Upper lobe of right lung (tissue), 1 donor: Measurements from ENCODE around the gene LY6G6D. TPM values are rescaled to one million over a fixed set of nuclear protein-coding genes. Genes with fewer than 3 reads are reported as not detected.

Experiments
- ATAC-seq: fragments of 200-7000 bp; cut with Tn5 transposase; one replicate; pipeline ENCODE4 v1.9.1; 2020; ENCODE audit warnings: mild to moderate bottlenecking, moderate library complexity
- DNase-seq: peaks from one replicate; pipeline ENCODE4 v3.0.0-alpha.2; 2020
- H3K27ac ChIP-seq: fragments of 200-600 bp; one replicate; pipeline ENCODE4 v1.8.0; 2022
- H3K27me3 ChIP-seq: fragments of 200-600 bp; one replicate; pipeline ENCODE4 v1.8.0; 2022; ENCODE audit warnings: mild to moderate bottlenecking
- H3K36me3 ChIP-seq: fragments of 200-600 bp; one replicate; pipeline ENCODE4 v1.8.0; 2022
- H3K4me1 ChIP-seq: fragments of 200-600 bp; one replicate; pipeline ENCODE4 v1.8.0; 2022
- H3K4me3 ChIP-seq: fragments of 200-600 bp; one replicate; pipeline ENCODE4 v1.8.0; 2022; ENCODE audit warnings: mild to moderate bottlenecking
- H3K9me3 ChIP-seq: fragments of 200-600 bp; one replicate; pipeline ENCODE4 v1.8.0; 2022
- intact Hi-C: fragments of 100-400 bp; cut with DNase I; formaldehyde crosslinking; loops from one replicate; pipeline ENCODE4 v1.11.0; 2022
- microRNA-seq: library from miRNA; unstranded; fragments of <30 nt; microRNA quantifications from one replicate; pipeline ENCODE4 v1.2.0, GENCODE V29; 2020; ENCODE audit warnings: borderline microRNAs expressed
- total RNA-seq: library from RNA; stranded (reverse); fragmentation: NEBNext Ultra II Directional; extraction: Animal tissue kit (Norgen Biotek cat#: 25700); gene quantifications from one replicate; pipeline ENCODE4 v1.2.1, GENCODE V29; 2021
- TF ChIP-seq, protein P1 (sequence below): fragments of 200-600 bp; IDR thresholded peaks from one replicate; pipeline ENCODE4 v1.8.0; 2022; ENCODE audit warnings: antibody characterized with exemption
- donor health status: DM: no; HTN: yes; CAD: no; lungs with severe emphysema.

Gene LY6G6D
- total RNA-seq, 1 donor from 2014 or later: not detected

DNA sequence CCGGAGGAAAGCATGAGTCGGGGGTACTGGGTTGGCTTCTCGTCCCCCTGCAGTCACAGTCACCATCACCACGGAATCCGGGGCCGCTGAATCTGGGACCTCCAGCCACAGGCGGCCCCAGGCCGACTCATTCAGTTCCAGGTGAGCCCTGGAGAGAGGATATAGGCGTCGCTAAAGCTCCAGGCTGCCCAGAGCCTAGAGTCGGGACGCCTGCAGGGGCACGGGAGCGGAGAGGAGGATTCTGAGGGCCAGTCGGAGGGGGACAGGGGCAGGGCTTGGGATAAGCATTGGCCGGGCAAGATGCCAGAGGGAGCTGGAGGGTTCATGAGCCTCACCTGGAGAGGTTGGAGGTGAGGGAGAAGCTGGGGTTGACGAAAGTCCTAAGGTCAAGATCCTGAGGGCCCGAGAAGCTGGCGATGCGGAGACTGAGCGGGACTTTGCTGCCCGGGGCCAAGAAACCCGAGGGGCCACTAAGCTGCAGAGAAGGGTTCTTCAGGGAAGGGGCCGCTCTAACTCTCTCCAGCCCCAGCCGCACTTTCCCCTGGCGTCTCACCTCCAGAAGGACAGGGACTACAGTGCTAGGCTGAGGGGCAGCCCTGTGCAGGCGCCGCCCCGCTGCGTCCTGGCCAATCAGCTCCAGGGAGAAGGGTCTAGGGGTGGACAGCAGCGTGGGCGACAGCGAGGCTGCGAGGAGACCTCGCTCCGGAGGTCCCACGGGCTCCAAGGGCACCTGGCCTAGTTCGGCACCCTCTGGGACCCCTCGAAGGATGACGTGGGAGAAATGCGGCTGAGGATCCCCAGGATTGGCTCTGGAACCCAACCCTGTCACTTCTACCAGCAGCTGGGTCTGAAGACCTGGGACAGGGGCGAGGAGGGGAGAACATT is 51.0 kb downstream of the LY6G6D start:
- H3K36me3 ChIP-seq: no peaks in the 10 kb centered on the region
- peaks cover 6% of the 10 kb centered on the region for H3K4me1 ChIP-seq
- intact Hi-C loops: no loop called here
- H3K4me3 ChIP-seq: peak overlapping the region; percentile 14
- no peaks in the 10 kb centered on the region for H3K27me3 ChIP-seq
- H3K27ac ChIP-seq: no peak overlapping the region
- TF ChIP-seq, protein P1, sequence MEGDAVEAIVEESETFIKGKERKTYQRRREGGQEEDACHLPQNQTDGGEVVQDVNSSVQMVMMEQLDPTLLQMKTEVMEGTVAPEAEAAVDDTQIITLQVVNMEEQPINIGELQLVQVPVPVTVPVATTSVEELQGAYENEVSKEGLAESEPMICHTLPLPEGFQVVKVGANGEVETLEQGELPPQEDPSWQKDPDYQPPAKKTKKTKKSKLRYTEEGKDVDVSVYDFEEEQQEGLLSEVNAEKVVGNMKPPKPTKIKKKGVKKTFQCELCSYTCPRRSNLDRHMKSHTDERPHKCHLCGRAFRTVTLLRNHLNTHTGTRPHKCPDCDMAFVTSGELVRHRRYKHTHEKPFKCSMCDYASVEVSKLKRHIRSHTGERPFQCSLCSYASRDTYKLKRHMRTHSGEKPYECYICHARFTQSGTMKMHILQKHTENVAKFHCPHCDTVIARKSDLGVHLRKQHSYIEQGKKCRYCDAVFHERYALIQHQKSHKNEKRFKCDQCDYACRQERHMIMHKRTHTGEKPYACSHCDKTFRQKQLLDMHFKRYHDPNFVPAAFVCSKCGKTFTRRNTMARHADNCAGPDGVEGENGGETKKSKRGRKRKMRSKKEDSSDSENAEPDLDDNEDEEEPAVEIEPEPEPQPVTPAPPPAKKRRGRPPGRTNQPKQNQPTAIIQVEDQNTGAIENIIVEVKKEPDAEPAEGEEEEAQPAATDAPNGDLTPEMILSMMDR: no peak
- H3K9me3 ChIP-seq: no peaks in the 10 kb centered on the region
- ATAC-seq: no peak
- no peak for DNase-seq

DNA sequence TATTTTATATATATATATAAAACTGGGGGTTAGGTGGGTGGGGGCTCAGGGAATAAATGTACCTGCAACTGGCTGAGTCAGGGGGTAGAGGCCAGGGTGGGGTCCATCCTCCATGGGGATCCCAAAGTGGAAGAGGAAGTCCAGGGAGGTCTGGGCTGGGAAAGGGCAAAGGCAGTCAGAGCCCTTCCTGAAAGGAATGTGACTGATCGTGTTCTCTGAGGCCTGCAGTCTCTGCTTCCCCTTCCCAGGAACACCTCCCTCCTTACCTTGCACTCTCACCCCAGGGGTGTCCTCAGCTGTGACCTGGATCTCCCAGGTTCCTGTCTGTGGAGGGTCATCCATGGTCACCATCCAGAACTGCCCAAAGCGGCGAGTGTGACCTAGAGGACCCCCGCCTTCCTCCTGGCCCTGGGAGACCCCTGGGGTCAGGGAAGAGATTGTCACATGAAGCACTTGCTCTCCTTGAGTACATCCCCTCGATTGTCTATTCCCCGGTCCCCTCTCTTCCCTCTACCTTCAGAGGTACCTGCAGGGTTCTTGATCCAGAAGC is 52.0 kb downstream of the LY6G6D start:
- no peak overlapping the region for H3K27ac ChIP-seq
- TF ChIP-seq, protein P1: no peak
- no peak for DNase-seq
- no peak overlapping the region for H3K4me3 ChIP-seq
- ATAC-seq: no peak
- intact Hi-C loops: no loop called here
- H3K4me1 ChIP-seq: peaks cover 6% of the 10 kb centered on the region
- H3K27me3 ChIP-seq: no peaks in the 10 kb centered on the region
- H3K36me3 ChIP-seq: no peaks in the 10 kb centered on the region
- H3K9me3 ChIP-seq: no peaks in the 10 kb centered on the region

Small RNA genes lying within 50 kb of the gene (microRNA-seq; reads per million reads assigned to microRNA genes)
- 0.50 reads per million for gene MIR4646

Other genes with a start within 250 kb of the LY6G6D start
- 8.2 TPM for gene MICB, start 217.2 kb upstream of the LY6G6D start, total RNA-seq
- gene MCCD1, start 186.4 kb upstream of the LY6G6D start, total RNA-seq: not detected
- gene DDX39B, start 173.3 kb upstream of the LY6G6D start, total RNA-seq: 241 TPM
- gene ATP6V1G2, start 168.7 kb upstream of the LY6G6D start, total RNA-seq: 0.75 TPM
- 22.6 TPM for gene NFKBIL1, start 167.7 kb upstream of the LY6G6D start, total RNA-seq
- 0.46 TPM for gene LTA, start 143.1 kb upstream of the LY6G6D start, total RNA-seq
- gene TNF, start 139.8 kb upstream of the LY6G6D start, total RNA-seq: 2.4 TPM
- gene LTB, start 132.9 kb upstream of the LY6G6D start, total RNA-seq: 6.2 TPM
- gene LST1, start 129.1 kb upstream of the LY6G6D start, total RNA-seq: 68.1 TPM
- gene NCR3, start 122.3 kb upstream of the LY6G6D start, total RNA-seq: 1.8 TPM
- gene AIF1, start 100.1 kb upstream of the LY6G6D start, total RNA-seq: 55.3 TPM
- 138 TPM for gene PRRC2A, start 94.6 kb upstream of the LY6G6D start, total RNA-seq
- gene BAG6, start 62.7 kb upstream of the LY6G6D start, total RNA-seq: 238 TPM
- 2.6 TPM for gene APOM, start 59.5 kb upstream of the LY6G6D start, total RNA-seq
- gene C6orf47, start 54.6 kb upstream of the LY6G6D start, total RNA-seq: 25.6 TPM
- gene GPANK1, start 50.4 kb upstream of the LY6G6D start, total RNA-seq: 13.9 TPM
- 114 TPM for gene CSNK2B, start 49.3 kb upstream of the LY6G6D start, total RNA-seq
- gene LY6G5B, start 45.4 kb upstream of the LY6G6D start, total RNA-seq: 12.6 TPM
- gene LY6G5C, start 34.3 kb upstream of the LY6G6D start, total RNA-seq: 3.4 TPM
- 55.8 TPM for gene ABHD16A, start 12.0 kb upstream of the LY6G6D start, total RNA-seq
- gene LY6G6F, start 8.5 kb upstream of the LY6G6D start, total RNA-seq: not detected
- not detected for gene LY6G6C, start 6.4 kb downstream of the LY6G6D start, total RNA-seq
- 1.1 TPM for gene MPIG6B, start 8.0 kb downstream of the LY6G6D start, total RNA-seq
- 71.2 TPM for gene DDAH2, start 14.0 kb downstream of the LY6G6D start, total RNA-seq
- 286 TPM for gene CLIC1, start 21.2 kb downstream of the LY6G6D start, total RNA-seq
- gene MSH5, start 24.7 kb downstream of the LY6G6D start, total RNA-seq: 11.2 TPM
- gene SAPCD1, start 47.3 kb downstream of the LY6G6D start, total RNA-seq: 2.6 TPM
- 3.4 TPM for gene VWA7, start 62.0 kb downstream of the LY6G6D start, total RNA-seq
- 53.0 TPM for gene VARS1, start 80.4 kb downstream of the LY6G6D start, total RNA-seq
- gene LSM2, start 91.6 kb downstream of the LY6G6D start, total RNA-seq: 30.8 TPM
- 2.0 TPM for gene HSPA1L, start 99.9 kb downstream of the LY6G6D start, total RNA-seq
- 150 TPM for gene HSPA1A, start 100.2 kb downstream of the LY6G6D start, total RNA-seq
- gene HSPA1B, start 112.4 kb downstream of the LY6G6D start, total RNA-seq: 112 TPM
- gene NEU1, start 147.5 kb downstream of the LY6G6D start, total RNA-seq: 81.0 TPM
- 23.1 TPM for gene SLC44A4, start 163.6 kb downstream of the LY6G6D start, total RNA-seq
- 36.0 TPM for gene EHMT2, start 182.3 kb downstream of the LY6G6D start, total RNA-seq
- 3.5 TPM for gene ZBTB12, start 186.7 kb downstream of the LY6G6D start, total RNA-seq
- gene C2, start 212.4 kb downstream of the LY6G6D start, total RNA-seq: 282 TPM
- 74.9 TPM for gene CFB, start 230.7 kb downstream of the LY6G6D start, total RNA-seq
- gene NELFE, start 243.6 kb downstream of the LY6G6D start, total RNA-seq: 43.9 TPM
- gene SKIC2, start 243.8 kb downstream of the LY6G6D start, total RNA-seq: 58.8 TPM